ENCODE data around the gene C9orf43. TPM values are rescaled to one million over a fixed set of nuclear protein-coding genes. Genes with fewer than 3 reads are reported as not detected.
A peak's percentile ranks its signal among the peaks of the same experiment; 100 is the strongest.

Gene C9orf43
- polyA plus RNA-seq, 10 donors: 0.19 to 0.60 (median 0.35) TPM

- DNase-seq: no peak
These were observed 55.1 kb downstream of the C9orf43 start for GRCh38 chr9:113465599-113466140.

GRCh38 chr9:113467183-113467582 lies 56.6 kb downstream of the C9orf43 start:
- DNase-seq: no peak

GRCh38 chr9:113468716-113469448 lies 58.3 kb downstream of the C9orf43 start:
- peak; percentile 57 to 76 (median 62) for DNase-seq

GRCh38 chr9:113471143-113471542 lies 60.6 kb downstream of the C9orf43 start:
- no peak for DNase-seq

GRCh38 chr9:113471566-113471965 lies 61.0 kb downstream of the C9orf43 start:
- no peak for DNase-seq

GRCh38 chr9:113472199-113472598 lies 61.7 kb downstream of the C9orf43 start:
- no peak for DNase-seq

GRCh38 chr9:113474360-113475028 lies 63.9 kb downstream of the C9orf43 start:
- peak in 1 of 3 donors; percentile 29 for DNase-seq

GRCh38 chr9:113475031-113475430 lies 64.5 kb downstream of the C9orf43 start:
- no peak for DNase-seq

- DNase-seq: no peak
These were observed 65.4 kb downstream of the C9orf43 start for GRCh38 chr9:113475992-113476391.

- no peak for DNase-seq
These were observed 66.0 kb downstream of the C9orf43 start for GRCh38 chr9:113476511-113476916.

GRCh38 chr9:113477058-113477457 lies 66.5 kb downstream of the C9orf43 start:
- no peak for DNase-seq

- DNase-seq: no peak
These were observed 67.1 kb downstream of the C9orf43 start for GRCh38 chr9:113477661-113478060.

- no peak for DNase-seq
These were observed 68.7 kb downstream of the C9orf43 start for GRCh38 chr9:113479174-113479621.

Other genes starting within 250 kb of the C9orf43 start
- 10 to 100 TPM; 17.1 to 25.3 (median 20.2) TPM for gene FKBP15, start 189.5 kb upstream of the C9orf43 start, polyA plus RNA-seq (ENCODE audit: insufficient read length in 10 of 10)
- 10 to 100 TPM in 7 of 10 donors, 1 to 10 TPM in 3; 6.7 to 13.2 (median 10.6) TPM for gene SLC31A1, start 189.2 kb upstream of the C9orf43 start, polyA plus RNA-seq (ENCODE audit: insufficient read length in 10 of 10)
- gene CDC26, start 135.2 kb upstream of the C9orf43 start, polyA plus RNA-seq (ENCODE audit: insufficient read length in 10 of 10): 10 to 100 TPM; 18.8 to 39.3 (median 23.1) TPM
- gene PRPF4, start 135.1 kb upstream of the C9orf43 start, polyA plus RNA-seq (ENCODE audit: insufficient read length in 10 of 10): 10 to 100 TPM; 15.8 to 23.7 (median 19.4) TPM
- under 1 TPM in 3 of 10 donors, not detected in 7; 0.12 to 0.18 (median 0.13) TPM for gene RNF183, start 107.4 kb upstream of the C9orf43 start, polyA plus RNA-seq (ENCODE audit: insufficient read length in 10 of 10)
- 1 to 10 TPM; 1.3 to 3.1 (median 2.3) TPM for gene WDR31, start 70.5 kb upstream of the C9orf43 start, polyA plus RNA-seq (ENCODE audit: insufficient read length in 10 of 10)
- under 1 TPM; 0.32 to 0.94 (median 0.48) TPM for gene BSPRY, start 61.2 kb upstream of the C9orf43 start, polyA plus RNA-seq (ENCODE audit: insufficient read length in 10 of 10)
- 1 to 10 TPM; 3.0 to 6.0 (median 4.6) TPM for gene HDHD3, start 33.8 kb upstream of the C9orf43 start, polyA plus RNA-seq (ENCODE audit: insufficient read length in 10 of 10)
- 10 to 100 TPM; 15.1 to 24.8 (median 20.5) TPM for gene ALAD, start 9.5 kb upstream of the C9orf43 start, polyA plus RNA-seq (ENCODE audit: insufficient read length in 10 of 10)
- 10 to 100 TPM; 41.2 to 55.9 (median 45.2) TPM for gene POLE3, start 72 bp upstream of the C9orf43 start, polyA plus RNA-seq (ENCODE audit: insufficient read length in 10 of 10)
- 10 to 100 TPM; 34.8 to 61.2 (median 50.0) TPM for gene RGS3, start 53.0 kb downstream of the C9orf43 start, polyA plus RNA-seq (ENCODE audit: insufficient read length in 10 of 10)